ENCODE results near the gene KCNMA1.

DNA sequence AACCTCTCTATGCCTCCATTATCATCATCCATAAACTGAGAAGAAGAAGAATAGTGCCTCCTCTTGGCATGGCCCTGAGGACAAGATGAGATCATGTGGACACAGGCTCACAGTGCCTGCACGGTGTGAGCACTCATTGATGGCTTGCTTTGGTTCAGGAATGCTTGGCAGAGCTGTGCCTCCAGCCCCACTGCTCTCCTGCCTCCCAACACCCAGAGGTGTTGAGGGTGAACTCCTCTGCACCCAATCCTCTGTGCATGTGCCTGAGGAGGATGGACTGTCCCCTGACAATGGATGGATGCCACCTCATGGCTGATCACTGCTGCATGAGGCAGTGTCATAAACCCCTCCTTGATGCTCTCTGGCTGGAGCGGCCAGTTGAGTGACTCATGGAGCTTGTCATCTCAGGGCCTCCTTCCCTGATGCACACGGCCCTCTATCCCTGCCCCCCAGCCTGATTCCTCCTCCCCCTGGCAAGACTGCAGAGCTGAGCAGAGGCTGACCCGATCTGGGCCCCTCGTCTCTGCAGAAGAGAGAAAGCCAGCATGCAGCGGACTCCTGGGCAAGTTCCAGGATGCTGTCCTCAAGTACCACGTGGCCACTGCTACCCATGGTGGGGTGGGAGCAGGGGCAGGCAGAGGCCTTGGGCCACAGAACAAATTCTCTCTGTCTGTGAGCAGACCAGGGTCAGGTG, 136.3 kb downstream of the KCNMA1 start:
- no peak for TF ChIP-seq RAD21 (IDR thresholded peaks at IDR 0.05; ENCODE audit: low read depth)
- TF ChIP-seq EP300 (IDR thresholded peaks at IDR 0.05; ENCODE audit: borderline replicate concordance): no peak
- no peak for TF ChIP-seq FOXM1 (IDR thresholded peaks at IDR 0.05; ENCODE audit: borderline replicate concordance, low read depth)
- TF ChIP-seq REST (IDR thresholded peaks at IDR 0.05; ENCODE audit: low read depth): no peak
- TF ChIP-seq, protein P1, sequence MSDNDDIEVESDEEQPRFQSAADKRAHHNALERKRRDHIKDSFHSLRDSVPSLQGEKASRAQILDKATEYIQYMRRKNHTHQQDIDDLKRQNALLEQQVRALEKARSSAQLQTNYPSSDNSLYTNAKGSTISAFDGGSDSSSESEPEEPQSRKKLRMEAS (IDR thresholded peaks at IDR 0.05): no peak
- no peak for TF ChIP-seq USF1 (IDR thresholded peaks at IDR 0.05)
- no peak for TF ChIP-seq TEAD4 (IDR thresholded peaks at IDR 0.05)
- TF ChIP-seq CREB1 (IDR thresholded peaks at IDR 0.05; ENCODE audit: low read depth): no peak
- TF ChIP-seq TCF12 (IDR thresholded peaks at IDR 0.05; ENCODE audit: low read depth): no peak
- TF ChIP-seq NFIC (IDR thresholded peaks at IDR 0.05): no peak
- TF ChIP-seq TAF1 (IDR thresholded peaks at IDR 0.05; ENCODE audit: low read depth): no peak
- no peak for TF ChIP-seq CEBPB (IDR thresholded peaks at IDR 0.05)
- TF ChIP-seq YY1 (IDR thresholded peaks at IDR 0.05; ENCODE audit: low read depth): no peak

Measured in Ishikawa (cell line).